GM12878 (cell line): ENCODE results near the gene GPLD1. TPM values are rescaled to one million over a fixed set of nuclear protein-coding genes. Genes with fewer than 3 reads are reported as not detected.

Source experiments
- ATAC-seq: fragments of 200-7000 bp; cut with Tn5 transposase; 3 replicates; pipeline ENCODE4 v1.9.1; 2020; ENCODE audit warnings: mild to moderate bottlenecking, moderate library complexity
- BruUV-seq: library from RNA; stranded (reverse); fragments of 400-500 nt; replicated peaks from 2 replicates; lab custom pipeline; 2021; lab: Mats Ljungman, UMichigan
- CTCF ChIA-PET: fragments of 300-600 bp; sonication (Branson Sonifier 250); formaldehyde crosslinking; extraction: SDS; loops from one replicate; lab custom pipeline; 2021; ENCODE audit warnings: inconsistent platforms; lab: Yijun Ruan, JAX
- POLR2A ChIA-PET: fragments of 350-600 bp; formaldehyde crosslinking; extraction: SDS; loops from one replicate; lab custom pipeline; 2021; ENCODE audit warnings: inconsistent platforms; lab: Charles Lee
- RAD21 ChIA-PET: fragments of 300-600 bp; sonication (Branson Sonifier 250); formaldehyde crosslinking; loops from one replicate; lab custom pipeline; 2023; ENCODE audit warnings: antibody characterized with exemption; ENCODE audit not compliant: unreplicated experiment; lab: Charles Lee
- SMC1A ChIA-PET: fragments of 300-600 bp; sonication (Branson Sonifier 250); formaldehyde crosslinking; loops from one replicate; lab custom pipeline; 2023; ENCODE audit not compliant: unreplicated experiment, uncharacterized antibody; lab: Charles Lee
- DNase-seq: peaks from one replicate; pipeline ENCODE4 v3.0.0-alpha.2; 2011; ENCODE audit warnings: low read depth, low spot score
- FAIRE-seq: peaks from 3 replicates; lab custom pipeline; 2011; peaks lifted over from hg19 to GRCh38; lab: Jason Lieb, UNC
- H2AFZ ChIP-seq: 2 replicates; pipeline ENCODE4 v1.6.0; 2011; ENCODE audit warnings: low read depth, low read length, control low read depth; ENCODE audit not compliant: control insufficient read depth
- H3K27ac ChIP-seq: 2 replicates; pipeline ENCODE4 v1.5.1; 2011; ENCODE audit warnings: control low read depth; ENCODE audit not compliant: control insufficient read depth, insufficient read depth
- H3K27me3 ChIP-seq, 2 experiments: replicated peaks in 1 of 2; 2 replicates each; pipeline versions ENCODE4 v1.6.0 to v1.6.1; 2011; ENCODE audit warnings: low read length in 1 of 2; ENCODE audit not compliant: control insufficient read depth in 2 of 2, insufficient read depth in 2 of 2
- H3K36me3 ChIP-seq, 2 experiments: 2 replicates each; pipeline ENCODE4 v1.5.1; 2011; ENCODE audit warnings: low read length in 1 of 2; ENCODE audit not compliant: control insufficient read depth in 2 of 2, insufficient read depth in 2 of 2
- H3K4me1 ChIP-seq: 2 replicates; pipeline ENCODE4 v1.6.1; 2011; ENCODE audit warnings: mild to moderate bottlenecking, low read length, moderate library complexity, mixed read lengths; ENCODE audit not compliant: control insufficient read depth, insufficient read depth
- H3K4me2 ChIP-seq: 2 replicates; pipeline ENCODE4 v1.6.0; 2011; ENCODE audit warnings: control low read depth; ENCODE audit not compliant: control insufficient read depth, insufficient read depth
- H3K4me3 ChIP-seq: fragments of 200-600 bp; sonication (generic); 2 replicates; pipeline ENCODE4 v1.5.1; 2016
- H3K79me2 ChIP-seq: 2 replicates; pipeline ENCODE4 v1.6.0; 2011; ENCODE audit warnings: low read length; ENCODE audit not compliant: control insufficient read depth, insufficient read depth
- H3K9ac ChIP-seq: 2 replicates; pipeline ENCODE4 v1.8.0; 2011; ENCODE audit warnings: low read length, control low read depth, mixed read lengths; ENCODE audit not compliant: control insufficient read depth, insufficient read depth
- H3K9me3 ChIP-seq: replicated peaks from 3 replicates; pipeline ENCODE4 v1.5.1; 2011; ENCODE audit warnings: mild to moderate bottlenecking, low read length; ENCODE audit not compliant: control insufficient read depth, insufficient read depth
- H4K20me1 ChIP-seq: 2 replicates; pipeline ENCODE4 v1.6.0; 2011; ENCODE audit not compliant: control insufficient read depth, insufficient read depth
- DPF2 ChIP-seq: fragments of 450-650 bp; IDR thresholded peaks from 2 replicates; pipeline ENCODE4 v1.6.1; 2017; ENCODE audit warnings: mild to moderate bottlenecking
- GATAD2B ChIP-seq: fragments of 450-650 bp; conservative IDR thresholded peaks from 2 replicates; pipeline ENCODE4 v1.6.1; 2017; ENCODE audit warnings: low read depth, mild to moderate bottlenecking, moderate library complexity
- IRF4 ChIP-seq: IDR thresholded peaks from 2 replicates; pipeline ENCODE4 v1.6.1; 2011; ENCODE audit warnings: low read depth, low read length
- LARP7 ChIP-seq: fragments of 450-650 bp; IDR thresholded peaks from 2 replicates; pipeline ENCODE4 v1.6.1; 2017; ENCODE audit warnings: mild to moderate bottlenecking
- POLR2AphosphoS2 ChIP-seq: IDR thresholded peaks from 2 replicates; pipeline ENCODE4 v1.6.1; 2011; ENCODE audit warnings: low read depth, mild to moderate bottlenecking, low read length, improper control_type of control experiment, moderate library complexity
- WRNIP1 ChIP-seq: IDR thresholded peaks from 2 replicates; pipeline ENCODE4 v1.6.1; 2011; ENCODE audit warnings: low read depth, low read length, improper control_type of control experiment, borderline replicate concordance
- YY1 ChIP-seq: IDR thresholded peaks from 2 replicates; pipeline ENCODE4 v1.6.1; 2011; ENCODE audit warnings: low read depth, mild to moderate bottlenecking, low read length
- WGBS: methylation state at CpG from one replicate; pipeline ENCODE4 v1.1.6; 2016; ENCODE audit warnings: low lambda C conversion rate; ENCODE audit not compliant: insufficient replicate concordance, insufficient coverage; ENCODE audit errors: missing lambda C conversion rate; 5-methylcytosine and 5-hydroxymethylcytosine counted together
- in situ Hi-C: fragments of 300-500 bp; cut with MboI; formaldehyde crosslinking; loops from 9 replicates; pipeline ENCODE4 v1.14.3; 2018; ENCODE audit warnings: mixed read lengths
- intact Hi-C: fragments of 100-400 bp; cut with micrococcal nuclease; formaldehyde crosslinking; loops from one replicate; pipeline ENCODE4 v1.14.2; 2022; ENCODE audit not compliant: unreplicated experiment
- polyA plus RNA-seq, 11 experiments: library from polyadenylated mRNA; depleted of rRNA in 4 of 11; unstranded in 6 of 11; stranded (reverse) in 5 of 11; fragments of >200 nt; fragmentation: Nextera tagmentation in 4 of 11; fragmentation: Illumina TruSeq in 1 of 11; extraction: Ambion mirVana in 4 of 11; extraction: Trizol in 1 of 11; gene quantifications; 1 replicate in 1 of 11; 2 replicates in 10 of 11; pipeline versions ENCODE4 v1.2.1 to v1.2.3, GENCODE V29; 2011 to 2016; ENCODE audit warnings: inconsistent platforms in 2 of 11, missing spikeins in 2 of 11, low read depth in 1 of 11
- total RNA-seq, 4 experiments: library from RNA; depleted of rRNA in 3 of 4; stranded (reverse); fragments of >200 nt in 3 of 4; fragmentation: Illumina TruSeq in 1 of 4; extraction: Trizol in 1 of 4; gene quantifications; 2 replicates each; pipeline versions ENCODE4 v1.2.1 to v1.2.3, GENCODE V29; 2013 to 2021
- TF ChIP-seq, protein P1 (sequence below): fragments of 450-650 bp; IDR thresholded peaks from 2 replicates; pipeline ENCODE4 v1.6.1; 2017; ENCODE audit warnings: low read depth, mild to moderate bottlenecking, moderate library complexity

Gene GPLD1
- total and polyA plus RNA-seq, 10 of the 15 experiments (the other 5 are each of a cell fraction or from before 2014, with no cell fraction given) = 0.04 to 1.0 (median 0.69) TPM

DNA sequence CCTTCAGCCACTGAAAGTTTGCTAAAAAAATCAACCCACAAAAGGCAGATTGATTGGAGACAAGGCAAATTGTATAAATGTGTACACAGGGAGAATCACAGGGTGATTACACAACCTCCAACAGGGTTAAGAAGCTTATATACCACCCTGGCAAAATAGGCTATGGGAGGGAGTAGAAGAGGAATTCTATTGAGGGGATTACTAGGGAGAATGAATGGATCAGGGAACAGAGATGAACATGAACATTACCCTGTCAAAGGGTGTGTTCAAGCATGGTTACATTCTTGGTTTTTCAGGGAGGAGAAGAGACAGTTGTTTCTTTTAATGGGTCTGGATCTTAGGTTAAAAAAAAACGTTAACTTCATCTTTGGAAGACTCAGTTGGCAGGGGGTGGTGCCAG is 91.7 kb downstream of the GPLD1 start:
- Histone ChIP-seq H2AFZ (no peak overlapping the region), H4K20me1 (no peaks in the 10 kb centered on the region), H3K4me1 (no peaks in the 10 kb centered on the region), H3K79me2 (peaks cover 3% of the 10 kb centered on the region), H3K4me3 (no peak overlapping the region), H3K9me3 (no peaks in the 10 kb centered on the region; the same call in 2 of the 3 replicates), H3K27ac (no peak overlapping the region), H3K36me3 (no peaks in the 10 kb centered on the region), H3K27me3 (no peaks in the 10 kb centered on the region), H3K9ac (no peak overlapping the region), H3K4me2 (no peak overlapping the region)
- ATAC-seq (no peak), FAIRE-seq (no peak), DNase-seq (no peak)
- in situ Hi-C loops (no loop called here), intact Hi-C loops (no loop called here)
- RAD21 ChIA-PET = no interaction called here
- 0% methylated on average over 1 of the region's 1 CpG for WGBS
- POLR2A ChIA-PET = interaction anchor here (0.6 kb wide), 2 partner anchors 10 to 183 kb away, joined by 3 to 4 read pairs; no protein-coding TSS in a partner anchor
- no TSS peak for BruUV-seq
- TF ChIP-seq GATAD2B (no peak), YY1 (no peak), DPF2 (no peak), LARP7 (no peak), WRNIP1 (no peak), IRF4 (no peak), POLR2AphosphoS2 (no peak)
- TF ChIP-seq, protein P1, sequence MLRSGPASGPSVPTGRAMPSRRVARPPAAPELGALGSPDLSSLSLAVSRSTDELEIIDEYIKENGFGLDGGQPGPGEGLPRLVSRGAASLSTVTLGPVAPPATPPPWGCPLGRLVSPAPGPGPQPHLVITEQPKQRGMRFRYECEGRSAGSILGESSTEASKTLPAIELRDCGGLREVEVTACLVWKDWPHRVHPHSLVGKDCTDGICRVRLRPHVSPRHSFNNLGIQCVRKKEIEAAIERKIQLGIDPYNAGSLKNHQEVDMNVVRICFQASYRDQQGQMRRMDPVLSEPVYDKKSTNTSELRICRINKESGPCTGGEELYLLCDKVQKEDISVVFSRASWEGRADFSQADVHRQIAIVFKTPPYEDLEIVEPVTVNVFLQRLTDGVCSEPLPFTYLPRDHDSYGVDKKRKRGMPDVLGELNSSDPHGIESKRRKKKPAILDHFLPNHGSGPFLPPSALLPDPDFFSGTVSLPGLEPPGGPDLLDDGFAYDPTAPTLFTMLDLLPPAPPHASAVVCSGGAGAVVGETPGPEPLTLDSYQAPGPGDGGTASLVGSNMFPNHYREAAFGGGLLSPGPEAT = no peak
- SMC1A ChIA-PET = interaction anchor here (1.4 kb wide), 1 partner anchor 11 kb away, joined by 3 read pairs; no protein-coding TSS in a partner anchor
- CTCF ChIA-PET = no interaction called here
